Activated CD8-positive, alpha-beta T cell treated with anti-CD3 and anti-CD28 coated beads for 36 hours (primary cell): Measurements from ENCODE around the gene STAP2. TPM values are rescaled to one million over a fixed set of nuclear protein-coding genes. Genes with fewer than 3 reads are reported as not detected.

Experiments used
- ATAC-seq: fragments of 200-7000 bp; cut with Tn5 transposase; one replicate; pipeline ENCODE4 v1.10.0; 2021; ENCODE audit warnings: mild to moderate bottlenecking, moderate library complexity
- CTCF ChIA-PET: fragments of 350-600 bp; sonication (Branson Sonifier 250); formaldehyde crosslinking; loops from one replicate; lab custom pipeline; 2021; ENCODE audit warnings: antibody characterized with exemption; lab: Charles Lee
- POLR2A ChIA-PET: fragments of 350-600 bp; sonication (Branson Sonifier 250); formaldehyde crosslinking; loops from one replicate; lab custom pipeline; 2021; ENCODE audit warnings: antibody characterized with exemption; lab: Charles Lee
- DNase-seq: peaks from one replicate; pipeline ENCODE4 v3.0.0-alpha.2; 2020
- H3K27ac Mint-ChIP-seq: one replicate; pipeline ENCODE4 v1.8.0; 2021; ENCODE audit warnings: mild to moderate bottlenecking, mixed read lengths
- H3K27me3 Mint-ChIP-seq: one replicate; pipeline ENCODE4 v1.8.0; 2021; ENCODE audit warnings: mixed read lengths
- H3K36me3 Mint-ChIP-seq: one replicate; pipeline ENCODE4 v1.8.0; 2021; ENCODE audit warnings: low read depth, mixed read lengths
- H3K4me1 Mint-ChIP-seq: one replicate; pipeline ENCODE4 v1.8.0; 2021; ENCODE audit warnings: low read depth, mixed read lengths
- H3K4me3 Mint-ChIP-seq: one replicate; pipeline ENCODE4 v1.8.0; 2021; ENCODE audit warnings: mild to moderate bottlenecking, moderate library complexity, mixed read lengths
- H3K9me3 Mint-ChIP-seq: one replicate; pipeline ENCODE4 v1.8.0; 2021; ENCODE audit warnings: mixed read lengths
- CTCF ChIP-seq: fragments of 200-600 bp; IDR thresholded peaks from one replicate; pipeline ENCODE4 v1.8.0; 2022; ENCODE audit warnings: antibody characterized with exemption, mild to moderate bottlenecking
- intact Hi-C: fragments of 100-400 bp; cut with micrococcal nuclease; formaldehyde crosslinking; loops from one replicate; pipeline ENCODE4 v1.10.0; 2022
- total RNA-seq, 2 experiments: library from RNA; stranded (reverse); gene quantifications; one replicate each; pipeline ENCODE4 v1.2.3, GENCODE V29; 2021

STAP2 gene
- total RNA-seq, 2 experiments from 2014 or later = 9.6 to 14.6 TPM

- peaks cover 42% of the 10 kb centered on the region for H3K4me1 Mint-ChIP-seq
Observed at GRCh38 chr19:4369888-4370260, 31.2 kb upstream of the STAP2 start.

GRCh38 chr19:4369109-4369887, 30.7 kb upstream of the STAP2 start:
- Mint-ChIP-seq H3K27me3 (no peaks in the 10 kb centered on the region), H3K4me3 (peak overlapping the region; percentile 60), H3K27ac (peak overlapping the region; percentile 89), H3K9me3 (no peaks in the 10 kb centered on the region), H3K4me1 (peaks cover 42% of the 10 kb centered on the region), H3K36me3 (peaks cover 14% of the 10 kb centered on the region)
- TF ChIP-seq CTCF = no peak
- CTCF ChIA-PET = interaction anchor here (1.1 to 2.2 kb wide), 10 partner anchors 9 to 102 kb away, joined by 3 to 14 read pairs (median 4); partner anchors contain the start of gene SH3GL1
- ATAC-seq = peak; percentile 81
- intact Hi-C loops = no loop called here
- POLR2A ChIA-PET = interaction anchor here (0.6 to 2.3 kb wide), 11 partner anchors 8 to 38 kb away, joined by 3 to 12 read pairs (median 4); partner anchors contain the start of gene SH3GL1
- peak; percentile 89 for DNase-seq

More at GRCh38 chr19:4369888-4370260, 31.2 kb upstream of the STAP2 start:
- peak overlapping the region; percentile 89 for H3K27ac Mint-ChIP-seq
- DNase-seq = peak; percentile 90
- intact Hi-C loops = no loop called here
- peak; percentile 68 for ATAC-seq
- POLR2A ChIA-PET = interaction anchor here (0.5 to 2.3 kb wide), 10 partner anchors 9 to 68 kb away, joined by 3 to 12 read pairs (median 4); partner anchors contain the start of gene SH3GL1
- H3K9me3 Mint-ChIP-seq = no peaks in the 10 kb centered on the region
- no peaks in the 10 kb centered on the region for H3K27me3 Mint-ChIP-seq
- CTCF ChIA-PET = interaction anchor here (0.6 to 2.2 kb wide), 11 partner anchors 9 to 103 kb away, joined by 3 to 14 read pairs (median 5); partner anchors contain the start of genes CHAF1A and SH3GL1
- peak overlapping the region; percentile 60 for H3K4me3 Mint-ChIP-seq
- peaks cover 14% of the 10 kb centered on the region for H3K36me3 Mint-ChIP-seq
- TF ChIP-seq CTCF = peak; percentile 62

GRCh38 chr19:4368128-4368820, 29.6 kb upstream of the STAP2 start:
- no peak for TF ChIP-seq CTCF
- ATAC-seq (no peak), DNase-seq (no peak)
- Mint-ChIP-seq H3K4me1 (peaks cover 38% of the 10 kb centered on the region), H3K9me3 (no peaks in the 10 kb centered on the region), H3K36me3 (peaks cover 14% of the 10 kb centered on the region), H3K27me3 (no peaks in the 10 kb centered on the region), H3K27ac (peak overlapping the region; percentile 89), H3K4me3 (peak overlapping the region; percentile 60)
- CTCF ChIA-PET = interaction anchor here (1.3 to 1.9 kb wide), 2 partner anchors 16 to 32 kb away, joined by 4 read pairs; partner anchors contain the start of gene SH3GL1
- POLR2A ChIA-PET = interaction anchor here (0.8 to 1.4 kb wide), 3 partner anchors 11 to 26 kb away, joined by 3 to 5 read pairs (median 4); no protein-coding TSS in a partner anchor
- intact Hi-C loops = no loop called here

- Mint-ChIP-seq H3K4me1 (peaks cover 38% of the 10 kb centered on the region), H3K4me3 (no peak overlapping the region), H3K27me3 (no peaks in the 10 kb centered on the region), H3K27ac (peak overlapping the region; percentile 75), H3K36me3 (peaks cover 14% of the 10 kb centered on the region), H3K9me3 (no peaks in the 10 kb centered on the region)
- ATAC-seq = no peak
- DNase-seq = no peak
- no peak for TF ChIP-seq CTCF
- ChIA-PET POLR2A (interaction anchor here (0.5 to 1.4 kb wide), 2 partner anchors 12 to 103 kb away, joined by 4 to 5 read pairs; no protein-coding TSS in a partner anchor), CTCF (interaction anchor here (1.3 to 1.9 kb wide), 2 partner anchors 16 to 33 kb away, joined by 4 read pairs; partner anchors contain the start of gene SH3GL1)
- intact Hi-C loops = no loop called here
Observed at GRCh38 chr19:4367781-4368127, 29.1 kb upstream of the STAP2 start.
